Measurements from ENCODE around the gene CDKN2A. TPM values are rescaled to one million over a fixed set of nuclear protein-coding genes. Genes with fewer than 3 reads are reported as not detected.

The CDKN2A gene
- total RNA-seq (2014; rRNA removed; shearing (Covaris generic)), result not detected in 2 replicates
- polyA plus RNA-seq (2014; cell fraction: nucleus; rRNA removed), result not detected in 2 replicates

DNA sequence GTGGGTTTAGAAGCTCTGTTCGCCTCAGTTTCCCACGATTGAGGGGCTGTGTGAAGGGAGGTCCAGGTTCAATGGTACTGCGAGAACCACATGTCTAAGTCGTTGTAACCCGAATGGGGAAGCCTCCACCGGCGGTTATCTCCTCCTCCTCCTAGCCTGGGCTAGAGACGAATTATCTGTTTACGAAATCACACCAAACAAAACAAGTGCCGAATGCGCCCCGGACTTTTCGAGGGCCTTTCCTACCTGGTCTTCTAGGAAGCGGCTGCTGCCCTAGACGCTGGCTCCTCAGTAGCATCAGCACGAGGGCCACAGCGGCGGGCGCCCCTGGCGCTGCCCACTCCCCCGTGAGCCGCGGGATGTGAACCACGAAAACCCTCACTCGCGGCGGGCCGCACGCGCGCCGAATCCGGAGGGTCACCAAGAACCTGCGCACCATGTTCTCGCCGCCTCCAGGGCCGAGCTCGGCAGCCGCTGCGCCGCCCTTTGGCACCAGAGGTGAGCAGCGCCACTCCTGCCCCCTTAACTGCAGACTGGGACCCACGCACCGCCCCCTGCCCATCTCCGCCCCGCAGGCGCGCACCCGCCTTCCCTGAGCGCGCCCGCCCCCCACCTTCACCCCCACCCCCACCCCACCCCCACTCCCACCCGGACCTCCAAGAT lies at the start of gene CDKN2A:
CDKN2A (minus strand) TSS at position 500 of the 663 bp plus-strand sequence.
- DNase-seq (ENCODE audit: extremely low read depth, low read depth), result no peak

GRCh38 chr9:22043928-22044327 lies 49.7 kb upstream of the CDKN2A start:
- DNase-seq (ENCODE audit: extremely low read depth, low read depth), result no peak

- no peak for DNase-seq (ENCODE audit: extremely low read depth, low read depth)
Observed at GRCh38 chr9:22041775-22042174, 47.6 kb upstream of the CDKN2A start.

GRCh38 chr9:22041344-22041743 lies 47.2 kb upstream of the CDKN2A start:
- DNase-seq (ENCODE audit: extremely low read depth, low read depth), result no peak

DNA sequence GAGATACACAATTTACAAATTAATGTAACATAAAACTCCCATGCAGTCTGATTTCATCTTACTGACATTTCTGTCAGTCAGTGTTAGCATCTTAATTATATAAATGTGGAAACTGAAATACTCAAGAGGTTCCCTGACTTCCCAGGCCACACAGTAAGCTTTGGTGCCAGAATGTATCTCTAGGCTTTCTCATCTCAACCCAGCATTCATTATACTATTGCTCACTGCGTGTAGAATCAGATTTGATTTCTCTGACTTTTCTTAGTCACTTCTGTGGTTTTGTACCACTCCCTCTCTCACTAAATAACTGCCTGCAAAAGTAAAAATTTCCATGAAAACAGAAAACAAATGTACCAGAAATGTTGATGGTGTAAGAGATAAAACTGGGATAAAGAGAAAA lies 46.6 kb upstream of the CDKN2A start:
- DNase-seq (ENCODE audit: extremely low read depth, low read depth), result no peak

GRCh38 chr9:22039258-22039657 lies 45.1 kb upstream of the CDKN2A start:
- DNase-seq (ENCODE audit: extremely low read depth, low read depth), result no peak

DNA sequence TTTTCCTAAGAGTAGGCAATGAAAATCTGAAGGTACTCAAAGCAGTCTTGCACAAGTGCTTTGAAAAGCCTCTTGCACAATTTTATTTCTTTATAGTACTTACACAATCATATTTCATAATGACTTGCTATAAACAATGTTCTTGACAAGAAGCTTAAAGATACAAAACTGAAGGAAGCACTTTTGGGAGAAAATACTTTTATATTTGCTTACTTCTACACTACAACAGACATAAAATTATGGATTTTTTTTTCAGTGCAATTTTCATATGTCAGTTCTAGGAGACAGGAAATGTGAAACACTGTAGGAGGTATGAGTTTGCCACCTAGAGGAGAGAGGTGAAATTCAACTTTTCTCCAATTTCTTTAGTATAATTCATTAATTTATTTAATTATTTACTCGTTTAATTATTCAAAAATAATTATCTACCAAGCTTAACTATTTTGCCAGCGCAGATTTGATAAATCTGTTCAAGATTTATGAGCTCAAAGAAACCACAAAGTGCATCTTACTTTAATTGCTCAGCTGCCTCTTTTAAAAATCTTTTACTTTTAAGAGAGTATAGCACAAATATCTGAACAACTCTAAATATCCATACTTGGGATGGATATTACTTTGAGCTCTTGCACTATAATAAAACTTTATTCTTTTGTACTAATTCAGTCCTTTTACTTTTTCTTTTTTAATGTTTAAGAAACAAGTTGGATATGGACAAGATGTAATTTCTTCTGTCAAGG lies 43.9 kb upstream of the CDKN2A start:
- no peak for DNase-seq (ENCODE audit: extremely low read depth, low read depth)

- no peak for DNase-seq (ENCODE audit: extremely low read depth, low read depth)
Observed at GRCh38 chr9:22036866-22037626, 42.9 kb upstream of the CDKN2A start.

GRCh38 chr9:22035591-22036011 lies 41.4 kb upstream of the CDKN2A start:
- DNase-seq (ENCODE audit: extremely low read depth, low read depth), result no peak

GRCh38 chr9:22033012-22033630 lies 38.9 kb upstream of the CDKN2A start:
- no peak for DNase-seq (ENCODE audit: extremely low read depth, low read depth)

DNA sequence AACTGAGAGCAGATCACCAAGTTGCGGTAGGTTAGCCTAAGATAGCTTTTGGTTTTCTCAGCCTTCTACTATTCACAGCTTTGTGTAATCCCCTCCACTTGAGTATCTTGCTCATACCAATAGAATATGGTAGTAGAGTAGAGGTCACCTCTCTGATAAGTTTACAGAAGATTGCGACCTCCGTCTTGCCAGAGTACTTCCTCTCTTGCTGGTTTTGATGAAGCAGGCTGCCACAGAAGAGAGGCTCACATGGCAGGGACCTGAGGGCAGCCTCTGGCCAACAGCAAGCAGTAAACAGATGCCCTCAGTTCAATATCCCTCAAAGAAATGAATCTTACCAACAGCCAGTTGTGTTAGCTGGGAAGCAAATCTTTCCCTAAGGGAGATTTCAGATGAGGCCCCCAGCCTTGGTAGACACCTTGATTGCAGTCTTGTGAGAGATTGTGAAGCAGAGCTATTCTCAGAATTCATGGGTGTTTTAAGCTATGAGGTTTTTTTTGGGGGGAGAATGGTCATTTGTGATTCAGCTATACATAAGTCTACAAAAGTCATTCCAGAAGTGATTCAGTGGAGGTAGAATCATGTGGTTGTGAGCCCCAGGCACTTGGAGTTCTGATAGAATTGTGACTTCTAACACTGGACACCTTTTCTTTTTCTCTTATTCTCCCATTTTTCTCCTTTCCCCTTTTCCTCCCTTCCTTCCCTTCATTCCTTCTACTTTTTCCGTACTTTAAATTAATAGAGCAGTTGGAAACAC lies 37.6 kb upstream of the CDKN2A start:
- DNase-seq (ENCODE audit: extremely low read depth, low read depth), result no peak

DNA sequence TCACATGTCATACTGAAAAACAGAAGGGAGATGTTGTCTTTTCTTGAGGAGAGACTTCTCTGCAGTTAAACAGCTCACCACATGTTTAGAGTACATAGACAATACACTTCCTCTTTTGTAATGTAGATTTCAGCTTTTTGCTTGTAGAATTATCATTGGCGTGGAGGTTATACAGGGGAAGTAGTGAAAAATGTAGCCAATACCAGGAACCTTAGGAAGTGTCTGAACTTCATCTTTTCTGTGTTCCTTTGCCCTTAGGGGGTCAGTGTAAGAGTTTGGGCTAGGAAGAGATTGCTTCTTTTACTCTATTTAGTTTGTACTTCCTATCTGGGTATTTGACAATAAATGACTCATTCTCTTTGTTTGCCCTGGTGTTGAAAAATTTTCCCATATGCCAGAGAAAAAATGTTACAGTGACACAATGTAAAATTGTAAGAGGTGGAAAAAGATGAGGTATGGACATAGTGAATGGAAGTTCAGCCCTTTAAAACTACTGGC lies 36.0 kb upstream of the CDKN2A start:
- no peak for DNase-seq (ENCODE audit: extremely low read depth, low read depth)

DNA sequence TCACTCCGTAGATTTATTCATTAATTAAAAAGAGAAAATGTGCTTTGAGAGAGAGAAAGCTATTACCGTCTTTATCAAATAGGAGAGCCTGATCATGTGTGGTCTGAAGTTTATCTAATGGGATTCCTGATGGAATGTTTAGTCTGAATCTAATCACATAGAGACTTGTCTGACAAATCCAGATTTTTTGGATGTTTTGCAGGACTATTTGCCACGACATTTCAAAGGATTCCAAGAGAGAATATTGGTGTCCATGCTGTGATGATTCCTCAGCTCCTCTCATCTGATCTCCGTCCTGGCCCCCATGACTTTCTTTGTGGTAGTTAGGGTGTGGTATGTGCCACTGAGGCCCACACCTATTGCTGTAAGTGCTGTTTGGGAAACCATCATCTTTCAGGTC lies 35.0 kb upstream of the CDKN2A start:
- DNase-seq (ENCODE audit: extremely low read depth, low read depth), result no peak

- DNase-seq (ENCODE audit: extremely low read depth, low read depth), result no peak
Observed at GRCh38 chr9:22028394-22028793, 34.2 kb upstream of the CDKN2A start.

DNA sequence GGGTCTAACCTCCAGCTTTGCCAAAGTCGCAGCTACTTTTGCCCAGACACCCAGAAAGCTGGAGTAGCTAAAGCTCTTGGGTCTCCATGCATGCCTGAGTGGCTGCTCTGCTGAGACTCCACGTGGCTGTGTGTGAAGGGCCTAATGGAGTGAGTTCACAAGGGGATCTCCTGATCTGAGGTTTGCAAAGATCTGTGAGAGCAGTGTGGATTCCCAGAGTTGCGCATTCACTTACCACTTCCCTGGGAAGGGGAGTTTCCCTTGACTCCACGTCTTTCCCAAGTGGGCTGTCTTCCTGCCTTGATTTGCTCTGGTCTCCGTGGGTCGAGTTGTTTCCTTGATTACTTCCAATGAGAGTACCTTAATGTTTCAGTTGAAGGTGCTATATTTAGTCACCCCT lies 32.5 kb upstream of the CDKN2A start:
- DNase-seq (ENCODE audit: extremely low read depth, low read depth), result no peak

DNA sequence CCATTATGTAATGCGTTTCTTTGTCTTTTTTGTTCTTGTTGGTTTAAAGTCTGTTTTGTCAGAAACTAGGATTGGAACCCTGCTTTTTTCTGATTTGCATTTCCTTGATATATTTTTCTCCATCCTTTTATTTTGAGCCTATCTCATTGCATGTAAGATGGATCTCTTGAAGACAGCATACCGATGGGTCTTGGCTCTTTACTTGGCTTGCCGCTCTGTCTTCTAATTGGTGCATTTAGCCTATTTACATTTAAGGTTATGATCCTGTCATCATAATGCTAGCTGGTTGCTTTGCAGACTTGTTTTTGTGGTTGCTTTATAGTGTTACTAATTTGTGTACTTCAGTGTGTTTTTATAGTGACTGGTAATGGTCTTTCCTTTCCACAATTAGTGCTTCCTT lies 28.2 kb upstream of the CDKN2A start:
- no peak for DNase-seq (ENCODE audit: extremely low read depth, low read depth)

GRCh38 chr9:22010866-22011625 lies 16.9 kb upstream of the CDKN2A start:
- no peak for DNase-seq (ENCODE audit: extremely low read depth, low read depth)

DNA sequence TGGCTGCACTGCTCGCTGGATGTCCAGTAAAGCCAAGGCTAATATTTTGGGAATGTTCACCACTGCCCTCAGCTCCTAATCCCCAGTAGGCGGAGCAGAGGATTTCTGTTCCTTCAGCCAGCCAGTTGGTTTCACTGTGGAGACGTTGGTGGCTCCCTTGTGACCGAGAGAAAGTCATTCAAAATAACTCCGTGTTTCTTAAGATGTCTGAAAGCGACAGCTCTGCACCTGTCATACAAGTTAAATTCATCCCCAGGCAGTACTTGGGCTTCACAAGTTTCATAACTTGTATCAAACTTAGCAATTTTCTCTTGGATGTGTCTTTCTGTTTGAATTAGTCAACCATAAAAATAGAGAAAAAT lies 15.3 kb upstream of the CDKN2A start:
- no peak for DNase-seq (ENCODE audit: extremely low read depth, low read depth)

- DNase-seq (ENCODE audit: extremely low read depth, low read depth), result no peak
Observed at GRCh38 chr9:22008717-22009505, 14.7 kb upstream of the CDKN2A start, which contains the start of gene CDKN2B. TSS of gene CDKN2B (minus strand) at chr9:22009305. CDS start at chr9:22008953, 352 bp downstream.
